ENCODE measurements around the gene PLXNC1.

PLXNC1 gene

DNA sequence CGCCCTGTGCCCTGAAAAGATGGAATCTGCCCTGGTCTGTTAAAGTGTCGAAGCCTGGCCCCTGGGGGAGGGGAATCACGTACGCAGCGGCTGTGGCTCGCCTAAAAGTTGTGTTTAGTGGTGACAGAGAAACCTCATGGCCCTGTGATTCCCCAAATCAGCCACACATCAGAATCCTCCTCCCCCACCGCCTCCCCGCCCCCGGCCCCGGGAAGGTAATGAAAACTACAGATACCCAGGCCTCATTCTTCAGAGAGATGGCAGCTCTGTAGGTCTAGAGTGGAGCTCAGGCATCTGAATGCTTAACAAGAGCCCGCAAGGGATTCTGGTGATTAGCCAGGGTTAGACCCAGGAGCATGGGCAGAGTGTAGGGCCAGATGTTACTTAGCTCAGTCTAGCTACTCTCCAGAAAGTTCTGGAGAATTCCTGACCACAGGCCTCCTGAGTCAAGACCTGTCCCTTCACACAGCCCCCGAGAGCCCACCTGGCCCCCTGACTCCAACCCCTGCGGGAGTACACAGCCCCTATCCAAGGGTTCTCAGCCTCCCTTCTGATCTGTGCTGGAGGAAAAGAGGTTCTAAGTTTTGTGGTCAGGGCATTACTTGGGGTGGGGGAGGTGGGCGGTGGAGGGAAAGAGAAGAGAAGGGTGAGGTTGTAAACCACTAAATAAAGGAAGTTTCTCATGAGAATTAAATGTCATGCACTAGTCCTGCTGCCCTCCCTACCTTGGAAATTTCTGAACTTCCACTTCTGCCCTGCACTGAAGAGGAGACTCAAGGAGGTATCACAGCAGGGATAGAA is 114.8 kb downstream of the PLXNC1 start:
- DNase-seq (ENCODE audit: low read depth in 1 of 2, low spot score in 1 of 2) = peak; percentile 42 to 52

DNA sequence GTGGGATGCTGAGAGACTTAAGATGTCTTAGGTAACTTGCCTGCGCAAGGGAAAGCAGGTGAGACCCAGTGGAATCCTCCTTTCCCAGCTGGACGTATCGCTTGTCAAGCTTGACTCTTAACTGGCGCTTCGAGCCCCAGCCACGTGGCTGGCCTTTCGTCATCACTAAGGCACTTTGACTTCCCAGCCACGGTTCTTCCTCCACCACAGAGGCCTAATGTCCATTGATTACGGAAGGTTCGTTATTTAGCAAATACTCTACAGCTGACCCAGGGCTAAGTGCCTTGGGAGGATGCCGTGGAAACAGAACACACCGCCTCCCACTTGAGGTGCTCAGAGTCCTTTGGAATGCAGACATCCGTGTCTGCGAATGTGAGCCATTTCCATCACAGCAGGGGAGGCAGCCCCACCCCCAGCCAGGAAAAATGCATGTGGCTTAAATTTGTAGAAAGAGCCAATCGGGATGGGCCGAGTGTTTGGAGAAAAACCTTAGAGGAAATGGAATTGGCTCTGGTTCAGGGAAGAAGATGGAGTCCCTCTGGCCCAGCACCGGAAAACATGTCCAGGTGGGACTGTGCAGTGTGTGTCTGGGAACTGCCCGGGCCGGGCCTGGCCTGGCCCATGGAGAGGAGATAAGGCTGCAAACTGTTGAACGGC is 115.7 kb downstream of the PLXNC1 start:
- DNase-seq (ENCODE audit: low read depth in 1 of 2, low spot score in 1 of 2) = no peak

DNA sequence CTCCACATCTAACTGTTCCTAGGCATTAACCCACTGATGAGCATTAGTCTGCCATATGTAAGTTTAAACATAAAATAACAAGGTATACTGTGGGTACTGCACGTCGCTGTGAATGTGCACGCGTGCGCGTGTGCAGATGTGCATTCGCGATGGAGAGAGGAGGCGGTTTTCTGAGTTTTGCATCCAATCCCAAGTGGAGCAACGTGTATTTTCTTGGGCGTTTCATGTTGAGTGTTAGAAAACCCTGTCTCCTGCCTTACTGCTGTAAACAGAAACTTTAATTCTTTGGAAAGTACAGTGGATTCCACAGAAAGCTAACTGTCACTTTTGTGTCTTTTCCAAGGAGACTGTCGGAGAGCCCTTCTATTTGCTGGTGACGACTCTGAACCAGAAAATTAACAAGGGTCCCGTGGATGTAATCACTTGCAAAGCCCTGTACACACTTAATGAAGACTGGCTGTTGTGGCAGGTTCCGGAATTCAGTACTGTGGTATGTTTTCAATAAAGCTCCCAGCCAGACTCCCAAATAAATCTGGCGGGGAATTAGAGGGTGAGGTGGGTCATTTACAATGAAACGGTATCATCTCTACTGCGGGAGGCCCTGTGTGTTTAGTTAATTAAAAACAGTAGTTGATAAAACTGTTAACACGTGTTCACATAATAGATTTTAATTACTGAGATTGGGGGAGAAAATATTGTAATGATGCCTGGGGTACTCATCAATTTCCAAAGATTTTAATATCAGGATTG is 116.5 kb downstream of the PLXNC1 start:
- no peak for DNase-seq (ENCODE audit: low read depth in 1 of 2, low spot score in 1 of 2)

DNA sequence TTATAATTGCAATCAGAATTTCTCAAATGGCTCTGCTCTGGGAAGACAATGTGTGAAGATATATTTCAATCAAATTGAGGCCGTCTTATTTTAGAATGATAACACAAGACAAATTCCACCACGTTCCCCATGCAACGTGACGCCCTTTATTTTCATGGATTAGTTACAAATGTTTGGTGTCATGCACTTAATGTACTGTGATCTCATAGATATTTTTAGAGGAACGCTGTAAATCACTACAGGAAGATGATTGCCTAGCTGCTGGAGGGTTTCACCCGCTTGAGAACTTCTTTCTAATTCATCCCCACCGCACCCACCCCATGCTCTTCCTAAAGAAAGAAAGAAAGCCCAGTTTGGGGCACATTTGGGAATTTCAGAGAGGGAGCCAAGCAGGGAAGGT is 117.2 kb downstream of the PLXNC1 start:
- DNase-seq (ENCODE audit: low read depth in 1 of 2, low spot score in 1 of 2) = no peak

DNA sequence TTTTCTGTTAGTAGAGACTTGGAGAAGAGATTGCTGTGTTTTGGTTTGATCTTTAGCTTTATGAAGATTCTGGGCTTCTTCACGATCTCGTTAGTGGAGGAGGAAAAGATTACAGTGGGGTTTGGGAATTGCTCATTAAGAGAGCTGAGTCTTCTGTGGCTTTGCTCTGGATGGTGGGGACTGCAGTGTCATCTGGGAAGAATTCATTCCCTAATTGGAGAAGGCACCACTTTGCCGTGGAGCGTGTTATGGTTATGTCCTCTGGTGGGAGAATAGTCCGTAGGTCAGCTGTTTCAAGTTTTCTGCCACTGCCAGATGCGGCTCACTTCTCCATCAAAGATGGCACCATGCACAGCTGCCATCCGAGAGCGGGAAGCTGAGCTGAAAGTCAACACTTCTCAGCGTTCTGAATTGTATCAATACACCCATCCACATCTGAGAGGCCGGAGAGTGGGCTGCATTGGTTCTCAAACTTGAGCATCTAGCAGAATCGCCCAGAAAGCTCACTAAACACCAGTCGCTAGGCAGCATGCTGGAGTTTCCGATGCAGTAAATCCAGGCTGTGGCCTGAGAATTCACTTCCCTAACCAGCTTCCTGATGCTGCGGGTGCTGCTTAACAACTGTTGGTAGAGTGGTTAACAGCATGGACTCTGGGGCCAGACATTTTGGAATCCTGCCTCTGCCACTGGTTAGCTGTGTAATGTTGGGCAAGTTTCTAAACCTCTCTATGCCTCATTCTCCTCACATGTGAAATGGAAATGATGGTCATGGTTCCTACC is 117.8 kb downstream of the PLXNC1 start:
- no peak for DNase-seq (ENCODE audit: low read depth in 1 of 2, low spot score in 1 of 2)

DNA sequence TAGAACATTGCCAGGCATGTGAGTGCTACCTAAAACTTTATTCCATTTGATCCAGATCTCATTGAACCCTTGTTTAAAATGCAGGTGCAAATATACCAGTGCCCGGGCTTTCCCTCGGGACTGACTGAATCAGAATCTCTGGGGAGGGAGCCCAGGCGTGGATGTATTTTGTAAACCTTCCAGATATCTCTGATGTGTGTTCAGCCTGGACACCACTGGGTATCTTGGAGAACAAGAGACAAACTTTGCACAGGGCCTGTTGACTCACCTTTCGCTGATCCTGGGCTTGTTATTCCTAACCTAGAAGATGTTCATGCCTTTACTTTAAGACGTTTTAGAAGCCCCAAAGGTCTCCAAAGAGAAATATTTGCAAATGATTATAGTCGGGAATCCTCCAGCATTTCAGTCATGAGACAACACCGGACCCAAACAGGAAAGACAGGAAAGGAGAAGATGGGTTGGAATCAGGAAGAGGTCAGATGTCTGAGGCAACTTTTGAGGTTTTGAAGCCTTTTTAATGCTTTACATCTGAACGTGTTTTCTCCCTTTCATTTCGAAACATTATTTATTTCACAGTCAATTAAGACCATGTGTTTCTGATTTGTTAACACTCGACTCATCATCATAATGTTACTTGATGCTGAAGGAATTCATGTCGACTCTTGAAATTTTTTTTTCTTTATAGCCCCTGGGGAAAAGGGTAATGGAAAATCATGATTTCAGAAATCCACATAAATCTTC is 118.6 kb downstream of the PLXNC1 start:
- no peak for DNase-seq (ENCODE audit: low read depth in 1 of 2, low spot score in 1 of 2)

DNA sequence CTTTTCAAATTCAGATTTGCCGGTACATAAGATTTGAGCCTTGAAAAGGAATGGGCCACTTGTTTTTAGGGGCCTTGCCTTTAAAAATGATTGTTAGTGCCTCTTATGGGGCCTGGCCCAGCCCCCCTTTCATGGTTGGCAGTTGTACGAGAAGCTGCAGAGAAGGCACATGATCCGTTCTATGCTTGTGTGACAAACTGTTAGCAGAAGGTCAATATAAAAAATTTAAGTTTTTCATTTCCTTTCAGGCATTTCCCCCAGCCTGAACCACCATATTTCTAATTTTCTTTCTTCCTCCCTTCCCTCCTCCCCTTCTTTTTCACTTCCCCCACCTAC is 119.1 kb downstream of the PLXNC1 start:
- no peak for DNase-seq (ENCODE audit: low read depth in 1 of 2, low spot score in 1 of 2)

DNA sequence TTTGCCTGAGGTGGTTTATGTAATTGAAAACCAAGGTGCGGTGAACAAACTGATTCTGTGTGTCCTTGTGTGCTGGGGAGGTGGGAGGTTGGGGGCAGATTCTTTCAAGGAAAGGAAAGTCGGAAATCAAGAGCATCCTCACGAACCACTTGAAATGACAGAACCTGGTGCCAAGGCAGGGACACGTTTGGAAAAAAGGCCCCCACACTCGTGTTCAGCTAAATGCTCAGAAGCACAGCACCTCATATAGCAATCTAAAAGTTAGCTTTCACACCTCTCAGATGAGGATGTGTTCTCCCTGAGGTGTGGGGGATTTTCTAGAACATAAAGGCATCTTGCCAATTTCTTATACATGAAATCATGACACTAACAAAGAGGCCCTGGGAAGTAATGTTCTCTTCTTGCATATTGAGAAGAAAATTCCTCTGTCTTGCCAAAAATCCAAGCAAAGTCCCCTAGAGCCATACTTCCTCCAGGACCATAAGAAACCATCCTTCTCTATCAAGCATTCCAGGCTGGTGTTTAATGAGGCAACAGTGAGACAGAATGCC is 119.6 kb downstream of the PLXNC1 start:
- DNase-seq (ENCODE audit: low read depth in 1 of 2, low spot score in 1 of 2) = no peak

DNA sequence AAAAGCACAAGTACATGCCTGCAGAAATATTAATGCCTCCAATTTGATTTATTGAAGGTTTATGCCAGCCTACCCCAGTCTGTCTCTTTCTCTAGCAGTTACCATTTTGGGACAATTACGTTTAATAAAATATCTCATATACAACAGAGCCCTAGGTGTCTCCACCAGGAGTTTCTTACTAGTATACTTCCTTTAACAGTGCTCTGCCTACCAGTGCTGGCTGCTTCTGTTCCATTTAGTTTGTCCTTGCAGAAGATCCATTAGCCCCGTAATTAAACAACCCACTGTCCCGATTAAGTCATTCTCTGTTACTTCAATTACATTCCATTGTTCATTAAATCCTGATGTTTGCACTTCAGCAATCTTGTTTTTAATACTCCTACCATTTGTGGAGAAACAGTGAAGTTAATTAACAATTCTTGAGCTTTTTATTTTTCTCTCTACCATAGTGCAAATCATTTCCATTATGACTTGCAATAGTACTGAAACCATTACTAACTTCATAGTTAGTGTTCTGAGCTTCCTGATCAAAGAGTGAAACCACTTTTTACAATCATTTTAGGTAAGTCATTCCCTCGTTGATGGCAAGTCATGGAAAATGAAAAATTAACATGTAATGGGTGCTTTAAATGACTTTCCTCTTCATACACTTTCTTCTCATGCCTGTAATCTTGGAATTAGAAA is 121.1 kb downstream of the PLXNC1 start:
- DNase-seq (ENCODE audit: low read depth in 1 of 2, low spot score in 1 of 2) = no peak

DNA sequence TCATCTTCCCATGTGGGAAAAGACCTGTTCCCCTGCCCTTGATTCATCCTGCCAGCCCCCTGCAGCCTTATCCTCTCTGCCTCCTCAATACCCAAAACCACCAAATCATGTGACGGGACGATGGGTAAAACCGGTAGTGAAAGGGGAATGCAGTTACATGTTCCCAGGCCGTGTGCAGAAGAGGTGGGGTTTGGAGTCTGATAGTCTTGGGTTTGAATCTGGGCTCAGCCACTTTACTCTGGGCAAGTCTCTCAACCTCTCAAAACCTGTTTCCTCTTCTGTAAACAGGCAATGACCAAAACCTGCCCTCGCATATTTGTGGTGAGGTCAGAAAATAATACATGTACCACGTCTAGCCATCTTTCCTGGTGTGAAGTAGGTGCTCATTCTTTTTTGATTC is 123.0 kb downstream of the PLXNC1 start:
- DNase-seq (ENCODE audit: low read depth in 1 of 2, low spot score in 1 of 2) = no peak

DNA sequence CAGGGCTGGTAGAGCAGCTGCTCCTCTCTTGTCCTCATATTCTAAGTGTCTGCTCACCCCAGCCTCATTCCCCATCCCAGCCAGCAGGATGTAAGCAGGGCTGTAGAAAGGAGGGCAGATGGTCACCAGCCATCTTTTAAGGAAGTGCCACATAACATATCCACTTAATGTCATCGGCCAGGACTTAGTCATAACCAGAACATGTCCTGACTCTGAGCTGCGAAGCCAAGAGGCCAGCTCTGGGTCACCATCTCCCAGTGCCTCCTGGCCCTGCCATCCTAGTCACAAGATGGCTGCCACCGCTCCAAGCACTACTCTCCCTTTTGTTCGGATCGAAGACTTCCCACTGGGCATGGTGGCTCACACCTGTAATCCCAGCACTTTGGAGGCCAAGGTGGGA is 123.9 kb downstream of the PLXNC1 start:
- DNase-seq (ENCODE audit: low read depth in 1 of 2, low spot score in 1 of 2) = no peak

DNA sequence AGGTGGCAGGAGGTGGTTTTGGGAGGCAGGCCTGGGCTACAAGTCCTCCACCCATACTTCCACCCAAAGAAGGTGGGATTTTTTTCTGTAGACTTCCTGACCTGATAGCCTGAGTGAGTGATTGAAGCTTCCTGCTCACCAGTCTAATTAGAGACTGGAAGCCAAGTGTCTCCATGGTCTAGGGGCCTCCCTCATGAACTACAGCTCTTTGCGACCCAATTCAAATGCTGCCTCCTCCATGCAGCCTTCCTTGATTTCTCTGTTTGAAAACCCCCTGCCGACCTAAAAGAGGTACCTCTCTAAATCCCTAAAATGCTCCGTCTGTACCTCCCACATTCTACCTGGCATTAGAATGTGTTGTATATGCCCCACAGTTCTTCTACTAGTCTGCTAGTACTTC is 124.9 kb downstream of the PLXNC1 start:
- DNase-seq (ENCODE audit: low read depth in 1 of 2, low spot score in 1 of 2) = no peak

DNA sequence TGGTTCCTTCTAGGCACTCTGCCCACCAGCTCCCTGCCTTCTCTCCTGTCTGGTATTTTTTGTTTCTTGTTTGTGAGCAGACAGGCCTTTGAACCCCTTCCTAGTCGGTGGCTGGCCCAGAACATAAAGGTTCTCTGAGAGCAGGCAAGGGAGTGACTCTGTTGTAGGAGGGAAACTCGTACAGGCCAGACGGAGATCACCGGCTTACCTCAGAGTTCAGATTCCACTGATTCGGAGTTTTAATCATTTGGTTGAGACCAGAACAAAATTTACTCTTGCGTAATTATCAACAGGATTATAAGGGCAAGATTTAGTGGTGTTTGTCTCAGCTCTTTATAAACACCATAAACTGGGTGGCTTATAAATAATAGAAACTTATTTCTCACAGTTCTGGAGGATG is 128.3 kb downstream of the PLXNC1 start:
- DNase-seq (ENCODE audit: low read depth in 1 of 2, low spot score in 1 of 2) = no peak

DNA sequence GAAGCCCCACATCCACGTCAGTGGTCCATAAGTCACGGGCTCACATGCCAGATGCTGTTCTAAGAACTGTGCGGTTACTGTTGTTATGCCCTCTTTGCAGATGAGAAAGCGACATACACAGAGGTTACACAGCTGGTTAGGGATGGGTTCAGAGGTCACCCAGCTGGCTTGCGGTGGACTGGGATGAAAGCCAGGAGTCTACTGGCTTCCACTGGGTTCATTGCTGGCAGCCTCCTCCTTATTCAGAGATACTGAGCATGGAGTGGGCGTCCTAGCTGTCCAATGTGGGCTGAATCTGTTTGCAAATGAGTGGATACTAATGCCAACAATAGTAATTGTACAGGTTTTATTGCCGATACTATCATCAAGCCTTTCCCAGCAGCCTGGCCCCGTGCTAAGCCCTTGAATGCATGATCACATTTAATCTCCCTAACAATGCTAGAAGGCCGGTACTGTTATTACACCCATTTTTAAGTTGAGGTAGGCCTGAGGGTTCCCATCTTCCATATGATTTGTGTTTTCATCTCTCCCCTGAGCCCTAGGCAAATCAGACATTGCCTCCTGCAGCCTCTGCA is 129.1 kb downstream of the PLXNC1 start:
- DNase-seq (ENCODE audit: low read depth in 1 of 2, low spot score in 1 of 2) = no peak

DNA sequence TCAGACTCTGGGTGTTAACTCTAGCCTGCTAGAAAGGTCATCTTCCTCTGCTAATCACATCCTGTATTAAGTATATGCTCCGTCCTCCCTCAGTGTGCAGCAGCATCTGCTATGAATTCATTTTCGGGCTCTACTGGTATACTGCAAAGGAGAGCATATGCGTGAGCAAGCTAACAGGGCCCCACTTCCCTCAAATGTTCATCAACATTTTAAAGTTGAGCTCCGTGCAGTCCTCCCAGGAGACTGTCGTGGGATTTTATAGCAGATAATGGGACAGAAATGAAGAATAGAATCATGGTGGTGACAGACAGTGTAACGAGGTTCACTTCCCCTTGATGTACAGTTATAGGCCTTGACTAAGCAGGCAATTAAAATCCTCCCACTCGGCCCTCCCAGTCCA is 131.7 kb downstream of the PLXNC1 start:
- no peak for DNase-seq (ENCODE audit: low read depth in 1 of 2, low spot score in 1 of 2)

DNA sequence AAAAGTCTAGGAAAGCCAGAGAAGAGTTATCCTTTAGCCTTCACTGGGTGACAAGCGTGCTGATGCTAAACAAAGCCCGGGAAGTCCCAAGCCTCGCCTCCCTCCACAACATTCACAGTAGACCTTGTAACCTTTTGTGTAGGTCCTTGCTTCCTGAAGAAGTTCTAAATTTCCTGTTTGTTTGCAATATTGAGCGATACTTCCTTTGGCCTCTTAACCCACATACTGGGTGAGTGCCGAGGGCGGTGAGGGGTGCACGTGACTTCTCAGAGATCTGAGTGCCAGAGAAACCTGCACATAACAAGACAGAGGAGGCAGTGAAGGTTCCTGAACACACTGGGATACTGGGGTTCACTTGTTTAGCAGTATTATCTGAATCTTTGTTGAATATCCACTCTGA is 134.3 kb downstream of the PLXNC1 start:
- peak in 1 of 2 donors; percentile 14 for DNase-seq (ENCODE audit: low read depth in 1 of 2, low spot score in 1 of 2)

DNA sequence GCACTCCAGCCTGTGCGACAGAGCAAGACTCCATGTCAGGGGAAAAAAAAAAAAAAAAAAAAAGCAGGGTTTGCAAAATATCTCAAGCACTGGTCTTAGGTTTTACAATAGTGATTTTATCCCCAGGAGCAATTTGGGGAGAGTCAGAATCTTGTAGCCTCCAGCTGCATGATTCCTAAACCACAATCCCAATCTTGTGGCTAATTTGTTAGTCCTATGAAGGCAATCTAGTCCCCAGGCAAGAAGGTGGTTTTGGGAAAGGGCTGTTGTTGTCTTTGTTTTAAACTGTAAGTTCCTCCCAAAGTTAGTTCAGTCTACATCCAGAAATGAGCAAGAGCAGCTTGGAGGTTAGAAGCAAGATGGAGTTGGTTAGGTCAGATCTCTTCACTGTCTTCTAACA is 135.7 kb downstream of the PLXNC1 start:
- no peak for DNase-seq (ENCODE audit: low read depth in 1 of 2, low spot score in 1 of 2)

DNA sequence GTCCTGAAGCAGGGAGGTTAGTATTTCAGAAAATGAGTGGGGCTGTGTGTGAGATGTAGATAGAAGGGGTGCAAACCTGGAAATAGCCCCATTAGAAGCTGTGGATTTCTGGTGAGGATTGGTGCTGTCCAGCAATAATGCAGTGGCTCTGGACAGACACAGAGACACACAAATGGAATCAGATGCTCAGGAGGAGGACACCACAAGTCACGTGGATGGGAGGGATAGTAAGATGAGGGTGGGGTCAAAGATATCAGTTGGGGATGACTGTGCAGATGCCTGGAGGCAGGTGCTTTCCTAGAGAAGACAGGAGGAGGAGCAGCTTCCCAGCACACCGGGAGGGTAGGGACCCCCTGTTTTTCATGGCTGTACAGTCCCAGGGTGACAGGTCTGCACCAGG is 136.5 kb downstream of the PLXNC1 start:
- no peak for DNase-seq (ENCODE audit: low read depth in 1 of 2, low spot score in 1 of 2)

DNA sequence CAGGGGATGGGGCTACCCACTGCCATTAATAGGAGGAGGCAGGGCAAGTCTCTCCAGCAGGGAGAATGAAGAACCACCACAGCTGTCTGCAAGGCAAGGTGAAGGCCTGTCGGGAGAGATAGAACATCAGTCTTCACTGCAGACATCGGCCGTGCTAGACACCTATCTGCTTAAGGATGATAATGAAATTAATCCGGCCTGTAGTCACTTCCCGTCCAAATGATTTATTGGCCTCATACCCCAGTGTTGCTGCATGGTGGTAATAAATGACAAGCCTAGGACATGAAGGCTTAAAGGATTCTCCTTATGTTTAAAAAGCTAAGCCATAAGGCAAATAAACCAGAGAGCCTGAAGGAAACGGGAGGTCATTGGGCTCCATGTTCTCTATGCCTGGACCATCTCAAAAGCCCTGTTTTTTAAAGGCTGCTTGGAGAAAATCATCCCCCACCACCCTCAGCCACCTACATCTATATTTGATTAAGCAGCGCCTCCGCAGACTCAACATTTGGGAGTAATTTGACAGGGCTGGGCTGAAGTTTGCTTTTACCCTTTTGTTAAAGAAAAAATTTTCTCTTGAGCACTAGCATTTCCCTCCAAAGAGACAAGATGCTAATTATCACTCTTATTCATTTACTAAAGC is 137.7 kb downstream of the PLXNC1 start:
- DNase-seq (ENCODE audit: low read depth in 1 of 2, low spot score in 1 of 2) = no peak

All from activated CD4-positive, alpha-beta T cell treated with anti-CD3 and anti-CD28 coated beads, Interleukin-2, amount 50 U/mL, for 24 hours (primary cell).